Large intestine (tissue), 3 donors: Measurements from ENCODE around the gene AP1S2. TPM values are rescaled to one million over a fixed set of nuclear protein-coding genes. Genes with fewer than 3 reads are reported as not detected.
"Not testable (repeated sequence)": the region's sequence is repeated elsewhere in the genome, so short reads cannot be mapped to it uniquely, and the experiment has no call there.

Experiments used
- DNase-seq, 2 donors: peaks; one replicate each; pipeline versions ENCODE4 v3.0.0 to v3.0.0-alpha.2; 2013
- H3K27ac ChIP-seq: one replicate; pipeline ENCODE4 v1.5.1; 2013; ENCODE audit warnings: low read length
- H3K27me3 ChIP-seq: 2 replicates; pipeline ENCODE4 v1.6.1; 2013; ENCODE audit warnings: low read length; ENCODE audit not compliant: control insufficient read depth, insufficient read depth
- H3K36me3 ChIP-seq: 2 replicates; pipeline ENCODE4 v1.6.1; 2013; ENCODE audit warnings: low read length; ENCODE audit not compliant: control insufficient read depth, insufficient read depth
- H3K4me1 ChIP-seq: one replicate; pipeline ENCODE4 v1.6.1; 2013; ENCODE audit warnings: low read length; ENCODE audit not compliant: control insufficient read depth, insufficient read depth
- H3K4me3 ChIP-seq: one replicate; pipeline ENCODE4 v1.5.1; 2013; ENCODE audit warnings: low read length
- H3K9me3 ChIP-seq: one replicate; pipeline ENCODE4 v1.6.1; 2013; ENCODE audit warnings: mild to moderate bottlenecking, low read depth, low read length, moderate library complexity; ENCODE audit not compliant: control insufficient read depth
- WGBS: methylation state at CpG from one replicate; pipeline ENCODE4 v1.1.5; 2013; ENCODE audit warnings: low lambda C conversion rate; ENCODE audit not compliant: insufficient coverage; 5-methylcytosine and 5-hydroxymethylcytosine counted together
- polyA plus RNA-seq: library from polyadenylated mRNA; unstranded; fragments of 120-200 nt; gene quantifications from one replicate; pipeline ENCODE4 v1.2.1, GENCODE V29; 2013

The AP1S2 gene
- polyA plus RNA-seq, 1 donor, result 32.3 TPM

DNA sequence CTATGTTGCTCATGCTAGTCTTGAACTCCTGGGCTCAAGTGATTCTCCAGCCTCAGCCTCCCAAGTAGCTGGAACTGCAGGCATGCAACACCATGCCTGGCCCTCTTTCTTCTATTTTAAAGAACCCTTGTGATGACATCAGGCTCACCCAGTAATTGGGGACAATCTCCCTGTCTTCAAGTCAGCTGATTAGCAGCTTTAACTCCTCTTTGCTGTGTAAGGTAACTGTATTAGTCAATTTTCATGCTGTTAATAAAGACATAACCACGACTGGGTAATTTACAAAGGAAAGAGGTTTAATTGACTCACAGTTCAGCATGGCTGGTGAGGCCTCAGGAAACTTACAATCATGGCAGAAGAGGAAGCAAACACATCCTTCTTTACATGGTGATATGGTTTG, 23.3 kb upstream of the AP1S2 start:
- not testable (repeated sequence) for H3K36me3 ChIP-seq, H3K27ac ChIP-seq, H3K9me3 ChIP-seq, DNase-seq, H3K4me3 ChIP-seq, H3K27me3 ChIP-seq
- WGBS, result no CpG with 5 or more reads among the region's 1 CpG
- peaks cover 15% of the 10 kb centered on the region for H3K4me1 ChIP-seq

DNA sequence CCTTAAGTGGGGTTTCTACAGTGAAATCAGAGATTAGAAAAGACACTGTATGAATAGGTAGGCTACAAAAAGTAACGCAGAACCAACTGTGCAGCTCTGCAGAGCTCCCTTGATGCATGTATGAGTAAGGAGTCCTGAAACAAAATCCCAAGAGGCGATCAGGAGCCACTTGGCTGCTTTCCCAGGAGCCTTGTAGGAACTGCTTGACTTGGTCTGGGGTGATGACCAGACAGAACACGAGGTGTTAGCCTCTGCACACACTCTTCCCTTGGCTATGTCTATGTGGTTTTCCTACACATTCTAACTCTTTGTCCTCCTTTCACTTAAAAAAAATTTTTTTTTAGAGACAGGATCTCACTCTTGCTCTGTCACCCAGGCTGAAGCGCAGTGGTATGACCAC, 22.8 kb upstream of the AP1S2 start:
- Histone ChIP-seq H3K4me3 (no peak overlapping the region), H3K27ac (no peak overlapping the region), H3K9me3 (peaks cover 3% of the 10 kb centered on the region), H3K36me3 (no peaks in the 10 kb centered on the region), H3K4me1 (peaks cover 11% of the 10 kb centered on the region), H3K27me3 (no peaks in the 10 kb centered on the region)
- WGBS, result no CpG with 5 or more reads among the region's 4 CpGs
- no peak for DNase-seq

GRCh38 chrX:15874672-15875071, 20.1 kb upstream of the AP1S2 start:
- DNase-seq, result peak in 1 of 2 donors; percentile 35
- 0% methylated on average over 1 of the region's 3 CpGs for WGBS
- H3K27me3 ChIP-seq, result no peaks in the 10 kb centered on the region
- H3K4me3 ChIP-seq, result no peak overlapping the region
- H3K4me1 ChIP-seq, result peaks cover 5% of the 10 kb centered on the region
- H3K9me3 ChIP-seq, result peaks cover 3% of the 10 kb centered on the region
- H3K27ac ChIP-seq, result no peak overlapping the region
- no peaks in the 10 kb centered on the region for H3K36me3 ChIP-seq

DNA sequence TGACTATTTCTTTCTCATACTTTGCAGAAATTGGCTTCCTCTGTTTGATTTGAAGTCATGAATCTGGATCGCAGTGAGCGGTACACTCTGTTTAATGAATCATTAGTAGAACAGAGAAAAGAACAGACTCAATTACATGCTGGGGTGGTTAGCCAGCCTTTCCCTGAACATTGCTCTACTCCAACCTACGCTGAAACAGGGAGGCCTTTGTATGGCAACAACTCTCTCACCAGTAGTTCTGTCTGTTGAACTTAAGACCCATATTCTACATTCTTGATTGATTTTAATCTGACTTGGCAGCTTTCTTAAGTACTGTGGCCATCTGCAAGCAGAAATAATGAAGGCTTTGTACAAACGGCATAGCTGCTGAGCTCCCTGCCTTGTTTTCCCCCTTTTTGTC, 19.0 kb upstream of the AP1S2 start:
- WGBS, result no CpG with 5 or more reads among the region's 4 CpGs
- H3K27me3 ChIP-seq, result no peaks in the 10 kb centered on the region
- H3K4me1 ChIP-seq, result peaks cover 5% of the 10 kb centered on the region
- H3K27ac ChIP-seq, result peak overlapping the region; percentile 36
- no peaks in the 10 kb centered on the region for H3K9me3 ChIP-seq
- H3K36me3 ChIP-seq, result no peaks in the 10 kb centered on the region
- no peak overlapping the region for H3K4me3 ChIP-seq
- DNase-seq, result peak; percentile 31 to 51

DNA sequence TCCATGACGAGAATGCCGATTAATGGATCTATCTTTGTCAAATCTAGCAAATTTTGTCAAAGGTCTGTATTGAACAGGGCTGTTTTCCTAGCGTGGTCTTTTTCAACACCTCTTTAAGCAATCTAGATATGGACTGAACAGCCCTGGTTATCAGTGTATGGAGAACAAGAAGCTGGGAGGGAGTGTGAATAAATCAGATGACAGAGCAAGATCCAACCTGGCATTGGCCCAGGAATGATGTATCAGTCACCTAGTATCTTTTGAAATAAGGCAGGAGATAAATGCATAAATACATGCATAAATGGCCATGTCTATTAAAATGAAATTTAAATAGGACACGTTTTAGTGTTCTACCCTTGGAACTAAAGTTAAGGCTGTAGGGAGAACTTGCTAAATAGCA, 15.7 kb upstream of the AP1S2 start:
- Histone ChIP-seq H3K4me1 (peaks cover 9% of the 10 kb centered on the region), H3K27ac (no peak overlapping the region), H3K36me3 (no peaks in the 10 kb centered on the region), H3K9me3 (no peaks in the 10 kb centered on the region), H3K27me3 (no peaks in the 10 kb centered on the region), H3K4me3 (no peak overlapping the region)
- WGBS, result no CpG with 5 or more reads among the region's 4 CpGs
- no peak for DNase-seq

GRCh38 chrX:15869695-15870094, 15.1 kb upstream of the AP1S2 start:
- Histone ChIP-seq H3K27ac (no peak overlapping the region), H3K9me3 (no peaks in the 10 kb centered on the region), H3K4me1 (peaks cover 8% of the 10 kb centered on the region), H3K4me3 (no peak overlapping the region), H3K27me3 (no peaks in the 10 kb centered on the region), H3K36me3 (no peaks in the 10 kb centered on the region)
- WGBS, result no CpG with 5 or more reads among the region's 4 CpGs
- no peak for DNase-seq

GRCh38 chrX:15866147-15866546, 11.5 kb upstream of the AP1S2 start:
- DNase-seq, result no peak
- Histone ChIP-seq H3K27ac (no peak overlapping the region), H3K4me1 (peaks cover 4% of the 10 kb centered on the region), H3K4me3 (no peak overlapping the region), H3K9me3 (no peaks in the 10 kb centered on the region), H3K36me3 (no peaks in the 10 kb centered on the region), H3K27me3 (no peaks in the 10 kb centered on the region)
- WGBS, result 71% methylated on average over 1 of the region's 3 CpGs

- no peaks in the 10 kb centered on the region for H3K36me3 ChIP-seq
- H3K4me1 ChIP-seq, result peaks cover 4% of the 10 kb centered on the region
- no peaks in the 10 kb centered on the region for H3K9me3 ChIP-seq
- H3K27me3 ChIP-seq, result no peaks in the 10 kb centered on the region
- peak overlapping the region; percentile 73 for H3K27ac ChIP-seq
- H3K4me3 ChIP-seq, result no peak overlapping the region
- DNase-seq, result no peak
Measured at GRCh38 chrX:15864629-15865028, 10.0 kb upstream of the AP1S2 start.

GRCh38 chrX:15864023-15864422, 9.4 kb upstream of the AP1S2 start:
- H3K27me3 ChIP-seq, result no peaks in the 10 kb centered on the region
- H3K9me3 ChIP-seq, result no peaks in the 10 kb centered on the region
- H3K36me3 ChIP-seq, result no peaks in the 10 kb centered on the region
- peaks cover 4% of the 10 kb centered on the region for H3K4me1 ChIP-seq
- WGBS, result no CpG with 5 or more reads among the region's 3 CpGs
- no peak overlapping the region for H3K27ac ChIP-seq
- H3K4me3 ChIP-seq, result no peak overlapping the region
- no peak for DNase-seq

DNA sequence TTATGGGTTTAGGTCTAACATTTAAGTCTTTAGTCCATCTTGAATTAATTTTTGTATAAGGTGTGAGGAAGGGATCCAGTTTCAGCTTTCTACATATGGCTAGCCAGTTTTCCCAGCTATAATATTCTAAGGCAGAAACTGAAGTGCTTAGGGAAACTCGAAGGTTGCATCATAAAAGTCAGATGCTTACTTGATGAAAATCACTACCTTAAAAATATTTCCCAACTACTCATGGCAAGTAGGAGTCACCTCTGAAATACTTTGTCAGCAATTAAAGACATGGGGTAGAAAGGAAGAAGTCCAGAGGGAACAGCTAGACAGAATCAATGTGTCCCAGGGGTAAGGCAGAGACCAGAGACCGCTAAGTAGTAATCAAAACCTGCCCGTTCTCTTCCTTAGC, 6.3 kb upstream of the AP1S2 start:
- Histone ChIP-seq H3K9me3 (no peaks in the 10 kb centered on the region), H3K4me3 (no peak overlapping the region), H3K36me3 (no peaks in the 10 kb centered on the region), H3K4me1 (no peaks in the 10 kb centered on the region), H3K27me3 (no peaks in the 10 kb centered on the region), H3K27ac (no peak overlapping the region)
- DNase-seq, result no peak
- no CpG with 5 or more reads among the region's 3 CpGs for whole genome bisulfite sequencing

GRCh38 chrX:15858051-15858450, 3.4 kb upstream of the AP1S2 start:
- DNase-seq, result no peak
- no peak overlapping the region for H3K4me3 ChIP-seq
- no peak overlapping the region for H3K27ac ChIP-seq
- H3K36me3 ChIP-seq, result no peaks in the 10 kb centered on the region
- H3K27me3 ChIP-seq, result no peaks in the 10 kb centered on the region
- peaks cover 2% of the 10 kb centered on the region for H3K4me1 ChIP-seq
- no peaks in the 10 kb centered on the region for H3K9me3 ChIP-seq
- no CpG with 5 or more reads among the region's 1 CpG for WGBS
